GM12864 (cell line): ENCODE data around the gene RPL19.

Source experiments
- DNase-seq: peaks from one replicate; pipeline ENCODE4 v3.0.0-alpha.2; 2011; ENCODE audit warnings: low read depth
- H3K4me3 ChIP-seq: 2 replicates; pipeline ENCODE4 v1.5.1; 2011; ENCODE audit warnings: mild to moderate bottlenecking, low read depth, low read length, control low read depth
- TF ChIP-seq, protein P1 (sequence below): IDR thresholded peaks from 2 replicates; pipeline ENCODE4 v1.5.1; 2011; ENCODE audit warnings: low read depth, mild to moderate bottlenecking, moderate library complexity, low read length, control low read depth, inconsistent platforms; ENCODE audit errors: missing control alignments

RPL19 gene

DNA sequence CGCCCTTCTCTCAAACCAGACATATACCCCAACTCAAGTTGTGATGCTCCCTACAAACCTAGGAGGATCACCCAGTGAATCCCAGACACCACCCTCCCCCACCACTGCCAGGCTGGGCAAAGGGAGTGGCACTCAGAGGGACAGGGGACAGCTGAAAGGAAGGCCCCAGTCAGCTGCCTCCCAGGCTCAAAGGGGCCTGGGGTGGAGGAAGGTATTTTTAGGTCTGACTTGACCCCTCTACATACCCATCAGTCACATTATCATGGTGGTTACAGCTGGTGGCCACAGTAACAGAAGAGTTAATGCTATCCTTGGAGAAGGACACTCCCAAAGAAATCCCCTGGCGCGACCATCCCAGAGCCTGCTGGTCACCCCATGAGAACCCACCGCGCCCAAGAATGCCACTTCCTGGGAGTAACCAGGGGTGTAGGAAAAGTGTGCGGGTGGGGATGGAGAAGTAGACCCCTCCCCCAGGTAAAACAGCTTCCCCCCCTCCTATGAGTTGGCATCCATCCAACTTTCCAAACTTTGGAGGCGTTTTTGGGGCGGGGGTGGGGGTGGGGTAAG, 3.8 kb upstream of the RPL19 start:
- H3K4me3 ChIP-seq = peak overlapping the region; percentile 77
- TF ChIP-seq, protein P1, sequence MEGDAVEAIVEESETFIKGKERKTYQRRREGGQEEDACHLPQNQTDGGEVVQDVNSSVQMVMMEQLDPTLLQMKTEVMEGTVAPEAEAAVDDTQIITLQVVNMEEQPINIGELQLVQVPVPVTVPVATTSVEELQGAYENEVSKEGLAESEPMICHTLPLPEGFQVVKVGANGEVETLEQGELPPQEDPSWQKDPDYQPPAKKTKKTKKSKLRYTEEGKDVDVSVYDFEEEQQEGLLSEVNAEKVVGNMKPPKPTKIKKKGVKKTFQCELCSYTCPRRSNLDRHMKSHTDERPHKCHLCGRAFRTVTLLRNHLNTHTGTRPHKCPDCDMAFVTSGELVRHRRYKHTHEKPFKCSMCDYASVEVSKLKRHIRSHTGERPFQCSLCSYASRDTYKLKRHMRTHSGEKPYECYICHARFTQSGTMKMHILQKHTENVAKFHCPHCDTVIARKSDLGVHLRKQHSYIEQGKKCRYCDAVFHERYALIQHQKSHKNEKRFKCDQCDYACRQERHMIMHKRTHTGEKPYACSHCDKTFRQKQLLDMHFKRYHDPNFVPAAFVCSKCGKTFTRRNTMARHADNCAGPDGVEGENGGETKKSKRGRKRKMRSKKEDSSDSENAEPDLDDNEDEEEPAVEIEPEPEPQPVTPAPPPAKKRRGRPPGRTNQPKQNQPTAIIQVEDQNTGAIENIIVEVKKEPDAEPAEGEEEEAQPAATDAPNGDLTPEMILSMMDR = no peak
- no peak for DNase-seq

DNA sequence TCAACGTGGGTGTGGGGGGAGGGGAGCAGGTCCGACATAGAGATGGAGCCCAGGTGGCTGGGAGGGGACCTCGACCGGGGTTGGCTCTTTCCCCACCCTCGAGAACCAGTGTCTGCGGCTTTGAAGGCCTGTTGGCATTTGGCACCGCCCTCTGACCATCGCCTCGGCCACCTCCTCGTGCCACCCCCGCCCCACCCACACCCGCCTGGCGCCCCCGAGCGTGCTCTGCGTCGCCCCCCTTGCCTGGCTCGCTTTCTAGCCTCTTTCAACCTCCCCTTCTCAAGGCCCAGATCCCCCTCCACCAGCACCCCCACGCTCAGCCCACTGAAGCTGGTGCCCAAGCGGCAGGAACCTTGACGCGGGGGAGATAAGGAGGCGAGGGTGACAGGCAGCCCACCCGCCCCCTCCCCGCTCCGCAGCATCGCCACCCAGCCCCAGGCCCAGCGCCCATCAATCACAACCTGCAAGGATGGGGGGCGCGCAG, 3.2 kb upstream of the RPL19 start:
- TF ChIP-seq, protein P1 = no peak
- DNase-seq = no peak
- H3K4me3 ChIP-seq = peak overlapping the region; percentile 77

DNA sequence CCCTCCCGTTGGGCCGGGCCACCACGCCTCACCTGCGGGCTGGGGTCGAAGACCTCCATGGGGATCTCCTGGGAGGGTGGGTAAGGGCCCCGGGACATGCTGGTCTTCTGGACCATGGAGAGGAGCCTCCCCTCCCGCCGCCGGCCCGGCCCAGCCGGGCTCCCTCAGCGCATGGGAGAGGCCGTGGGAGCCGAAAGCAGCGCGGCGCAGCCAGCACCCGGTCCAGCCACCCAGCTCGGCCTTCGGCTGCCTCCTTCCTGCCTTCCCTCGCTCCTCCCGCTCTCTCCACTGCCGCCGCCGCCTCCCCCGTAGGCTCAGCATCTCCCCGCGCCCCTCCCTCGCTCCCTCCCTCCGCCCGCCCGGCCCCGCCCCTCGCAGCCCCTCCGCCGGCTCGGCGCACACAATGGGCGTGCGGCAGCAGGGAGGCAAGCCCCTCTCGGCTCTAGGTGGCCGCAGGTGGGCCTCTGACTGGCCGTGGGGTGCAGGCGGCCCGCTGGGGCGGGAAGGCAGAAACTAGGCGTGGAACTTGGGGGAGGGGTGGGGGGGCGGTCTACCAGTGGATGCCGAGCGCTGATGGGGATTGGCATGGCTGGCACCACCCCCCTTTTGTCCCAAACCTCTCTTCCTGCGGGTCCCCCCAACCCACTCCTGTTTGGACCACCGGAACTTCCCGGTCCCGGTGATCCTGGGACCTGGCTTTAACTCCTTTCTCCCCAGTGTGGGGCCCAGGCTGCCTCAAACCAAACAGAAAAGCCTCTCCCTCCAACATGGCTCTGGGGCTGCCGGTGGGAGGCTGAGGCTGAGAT, 2.5 kb upstream of the RPL19 start, which contains the start of gene CACNB1:
CACNB1 (minus strand) TSS at position 290 of the 806 bp plus-strand sequence; CDS start at position 116, 174 bp downstream.
- H3K4me3 ChIP-seq = peak within 1 kb of the TSS; percentile 77
- no peak for DNase-seq
- TF ChIP-seq, protein P1 = no peak

DNA sequence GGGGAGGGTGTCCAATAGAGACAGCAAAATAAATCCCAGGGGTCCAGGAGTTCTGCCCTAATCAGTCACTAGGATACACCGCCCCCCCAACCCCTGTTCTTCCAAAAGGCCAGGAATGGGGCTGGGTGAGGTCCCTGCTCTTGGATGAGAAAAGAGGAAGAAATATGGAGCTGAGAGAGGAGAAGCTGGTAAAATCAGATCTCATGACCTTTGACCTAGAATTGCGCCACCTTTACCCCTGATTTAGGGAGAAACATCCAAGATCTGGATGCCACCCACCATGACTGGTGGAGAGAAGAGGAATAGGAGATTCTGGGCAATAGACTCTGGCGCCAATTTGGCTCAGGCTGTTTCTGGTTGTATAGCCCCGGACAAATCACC, 1.9 kb upstream of the RPL19 start:
- no peak for DNase-seq
- TF ChIP-seq, protein P1 = no peak
- no peak overlapping the region for H3K4me3 ChIP-seq

DNA sequence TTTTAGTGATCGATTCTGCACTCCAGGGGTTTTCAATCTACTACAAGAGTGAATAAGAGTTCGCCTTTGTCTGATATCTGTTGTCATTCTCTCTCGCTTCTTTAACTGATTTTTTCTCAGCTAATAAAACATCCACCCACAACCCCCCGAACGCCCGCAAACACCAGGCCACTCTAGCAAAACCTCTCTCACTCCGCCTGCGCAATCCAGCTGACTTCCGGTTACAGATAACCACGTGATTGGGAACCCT, 338 bp upstream of the RPL19 start:
- peak overlapping the region; percentile 86 for H3K4me3 ChIP-seq
- DNase-seq = peak; percentile 93
- TF ChIP-seq, protein P1 = no peak

DNA sequence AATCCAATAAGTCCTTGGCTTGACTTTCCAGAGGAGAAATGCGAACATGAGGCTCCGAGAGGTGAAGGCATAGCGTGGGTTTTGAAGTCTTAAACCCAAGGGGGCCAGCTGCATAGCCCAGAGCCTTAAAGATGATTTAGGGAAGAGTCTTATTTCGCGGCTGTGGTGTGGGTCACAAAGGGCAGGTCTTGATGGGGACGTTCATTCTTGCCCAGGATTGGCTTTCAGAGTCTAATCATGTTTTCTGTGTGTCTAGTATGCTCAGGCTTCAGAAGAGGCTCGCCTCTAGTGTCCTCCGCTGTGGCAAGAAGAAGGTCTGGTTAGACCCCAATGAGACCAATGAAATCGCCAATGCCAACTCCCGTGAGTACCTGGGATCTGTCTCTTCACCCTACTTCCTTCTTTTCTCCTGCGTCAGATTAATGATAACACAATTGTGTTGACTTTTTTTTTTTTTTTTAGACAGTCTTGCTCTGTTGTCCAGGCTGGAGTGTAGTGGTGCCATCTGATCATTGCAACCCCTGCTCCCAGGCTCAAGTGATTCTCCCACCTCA, 951 bp downstream of the RPL19 start:
- TF ChIP-seq, protein P1 = no peak
- DNase-seq = no peak
- peak overlapping the region; percentile 86 for H3K4me3 ChIP-seq
